Mucosa of descending colon (tissue), 3 donors: Measurements from ENCODE around the gene GNG14. TPM values are rescaled to one million over a fixed set of nuclear protein-coding genes. Genes with fewer than 3 reads are reported as not detected.

Experiments
- ATAC-seq: fragments of 200-7000 bp; cut with Tn5 transposase; one replicate; pipeline ENCODE4 v1.9.1; 2020; ENCODE audit warnings: mild to moderate bottlenecking, moderate library complexity
- DNase-seq, 3 donors: peaks; one replicate each; pipeline ENCODE4 v3.0.0-alpha.2; 2020
- H3K36me3 ChIP-seq: fragments of 200-600 bp; one replicate; pipeline ENCODE4 v1.8.0; 2021; ENCODE audit warnings: low read depth, mild to moderate bottlenecking
- H3K4me1 ChIP-seq: fragments of 200-600 bp; one replicate; pipeline ENCODE4 v1.8.0; 2021; ENCODE audit warnings: low read depth, mild to moderate bottlenecking
- H3K4me3 ChIP-seq: fragments of 200-600 bp; one replicate; pipeline ENCODE4 v1.8.0; 2021; ENCODE audit warnings: mild to moderate bottlenecking
- H3K9me3 ChIP-seq: fragments of 200-600 bp; one replicate; pipeline ENCODE4 v1.8.0; 2021; ENCODE audit warnings: mild to moderate bottlenecking
- CTCF ChIP-seq: fragments of 200-600 bp; IDR thresholded peaks from one replicate; pipeline ENCODE4 v1.8.0; 2022; ENCODE audit warnings: antibody characterized with exemption, mild to moderate bottlenecking
- intact Hi-C, 2 donors: fragments of 100-400 bp; cut with DNase I in 1 of 2; cut with micrococcal nuclease in 1 of 2; formaldehyde crosslinking; loops; one replicate each; pipeline versions ENCODE4 v1.11.0 to v1.11.1; 2022; cut with DNase I, micrococcal nuclease
- total RNA-seq, 3 donors: library from RNA; stranded (reverse); fragmentation: NEBNext Ultra II Directional in 2 of 3; extraction: Animal tissue kit (Norgen Biotek cat#: 25700) in 2 of 3; gene quantifications; one replicate each; pipeline versions ENCODE4 v1.2.1 to v1.2.4, GENCODE V29; 2021 to 2023
- donor health status: DM: no; HTN: no; CAD: no; lungs with moderate emphysema.
- donor health status: DM: no; HTN: no; CAD: no.
- donor health status: DM: no; HTN: yes; CAD: no.

Gene GNG14
- total RNA-seq, 3 donors from 2014 or later, result not detected

GRCh38 chr19:12665281-12665573 lies 22.6 kb upstream of the GNG14 start:
- intact Hi-C loops, result no loop called here
- H3K4me3 ChIP-seq, result no peak overlapping the region
- peaks cover 27% of the 10 kb centered on the region for H3K4me1 ChIP-seq
- no peak for TF ChIP-seq CTCF
- DNase-seq, result peak in 2 of 3 donors; percentile 52 to 81
- no peaks in the 10 kb centered on the region for H3K9me3 ChIP-seq
- H3K36me3 ChIP-seq, result no peaks in the 10 kb centered on the region
- peak; percentile 6 for ATAC-seq

- TF ChIP-seq CTCF, result no peak
- Histone ChIP-seq H3K9me3 (no peaks in the 10 kb centered on the region), H3K4me3 (no peak overlapping the region), H3K36me3 (no peaks in the 10 kb centered on the region), H3K4me1 (peaks cover 33% of the 10 kb centered on the region)
- intact Hi-C loops, result no loop called here
- peak in 1 of 3 donors; percentile 59 for DNase-seq
- ATAC-seq, result peak; percentile 5
Observed at GRCh38 chr19:12665671-12666264, 22.0 kb upstream of the GNG14 start.

- no peaks in the 10 kb centered on the region for H3K36me3 ChIP-seq
- DNase-seq (peak; percentile 83 to 86 (median 86)), ATAC-seq (peak; percentile 87)
- H3K4me1 ChIP-seq, result peaks cover 33% of the 10 kb centered on the region
- intact Hi-C loops, result no loop called here
- TF ChIP-seq CTCF, result no peak
- H3K4me3 ChIP-seq, result peak within 1 kb of the TSS; percentile 54
- H3K9me3 ChIP-seq, result no peaks in the 10 kb centered on the region
Observed at GRCh38 chr19:12666265-12667048, 21.3 kb upstream of the GNG14 start, which contains the start of the genes MAN2B1 and WDR83. Gene MAN2B1 (minus strand): TSS chr19:12666742. CDS start chr19:12666701, 41 bp downstream. Gene WDR83 (plus strand): TSS chr19:12666807. CDS start chr19:12669791, 2,984 bp downstream.

GRCh38 chr19:12667731-12668302 lies 20.0 kb upstream of the GNG14 start:
- H3K4me1 ChIP-seq, result peaks cover 33% of the 10 kb centered on the region
- no peaks in the 10 kb centered on the region for H3K36me3 ChIP-seq
- H3K4me3 ChIP-seq, result no peak overlapping the region
- DNase-seq (peak in 1 of 3 donors; percentile 49), ATAC-seq (no peak)
- intact Hi-C loops, result no loop called here
- no peak for TF ChIP-seq CTCF
- H3K9me3 ChIP-seq, result no peaks in the 10 kb centered on the region

GRCh38 chr19:12668346-12668745 lies 19.5 kb upstream of the GNG14 start:
- TF ChIP-seq CTCF, result no peak
- Histone ChIP-seq H3K4me3 (peak overlapping the region; percentile 77), H3K4me1 (peaks cover 33% of the 10 kb centered on the region), H3K36me3 (no peaks in the 10 kb centered on the region), H3K9me3 (no peaks in the 10 kb centered on the region)
- DNase-seq, result no peak
- intact Hi-C loops, result no loop called here
- ATAC-seq, result no peak
